Measurements from ENCODE around the gene RNF225.
"Not testable (repeated sequence)": the region's sequence is repeated elsewhere in the genome, so short reads cannot be mapped to it uniquely, and the experiment has no call there.

Gene RNF225

GRCh38 chr19:58362272-58362994, 33.0 kb upstream of the RNF225 start, which contains the start of gene ZNF497:
Gene ZNF497 (minus strand): TSS chr19:58362751. CDS start chr19:58357635, 5,116 bp downstream.
- DNase-seq = peak; percentile 94 to 97

GRCh38 chr19:58364146-58364545, 31.3 kb upstream of the RNF225 start:
- DNase-seq = no peak

- no peak for DNase-seq
Measured at GRCh38 chr19:58366585-58367430, 28.6 kb upstream of the RNF225 start.

- DNase-seq = no peak
Measured at GRCh38 chr19:58367698-58368454, 27.6 kb upstream of the RNF225 start.

GRCh38 chr19:58368561-58369360, 26.7 kb upstream of the RNF225 start:
- DNase-seq = no peak

- no peak for DNase-seq
Measured at GRCh38 chr19:58372311-58373133, 22.9 kb upstream of the RNF225 start.

- no peak for DNase-seq
Measured at GRCh38 chr19:58374200-58374599, 21.3 kb upstream of the RNF225 start.

GRCh38 chr19:58376724-58377123, 18.7 kb upstream of the RNF225 start:
- DNase-seq = not testable (repeated sequence)

GRCh38 chr19:58379246-58379645, 16.2 kb upstream of the RNF225 start:
- DNase-seq = no peak

GRCh38 chr19:58380037-58380661, 15.3 kb upstream of the RNF225 start:
- DNase-seq = no peak

- peak; percentile 97 to 100 for DNase-seq
Measured at GRCh38 chr19:58380662-58381459, 14.6 kb upstream of the RNF225 start, which contains the start of gene ZNF837. Gene ZNF837 (minus strand): TSS chr19:58381030. CDS start chr19:58369332, 11,698 bp downstream.

GRCh38 chr19:58381460-58382212, 13.8 kb upstream of the RNF225 start:
- DNase-seq = no peak

- DNase-seq = no peak
Measured at GRCh38 chr19:58382997-58383603, 12.4 kb upstream of the RNF225 start.

- DNase-seq = no peak
Measured at GRCh38 chr19:58385313-58385890, 10.1 kb upstream of the RNF225 start.

GRCh38 chr19:58385891-58386575, 9.4 kb upstream of the RNF225 start:
- no peak for DNase-seq

- peak; percentile 92 to 96 for DNase-seq
Measured at GRCh38 chr19:58386576-58387337, 8.7 kb upstream of the RNF225 start, which contains the start of gene RPS5. Gene RPS5 (plus strand): TSS chr19:58387269. CDS start chr19:58388138, 869 bp downstream.

All from NCI-H187 (cell line).